Stimulated activated CD8-positive, alpha-beta memory T cell treated with anti-CD3 and anti-CD28 coated beads, Interleukin-2, amount 100 ng/mL, for 1 hour (primary cell): ENCODE measurements around the gene TMUB1.

Experiments used
- DNase-seq, 2 donors: peaks; one replicate each; pipeline ENCODE4 v3.0.0-alpha.2; 2020; ENCODE audit warnings: low read depth in 2 of 2

The TMUB1 gene

DNA sequence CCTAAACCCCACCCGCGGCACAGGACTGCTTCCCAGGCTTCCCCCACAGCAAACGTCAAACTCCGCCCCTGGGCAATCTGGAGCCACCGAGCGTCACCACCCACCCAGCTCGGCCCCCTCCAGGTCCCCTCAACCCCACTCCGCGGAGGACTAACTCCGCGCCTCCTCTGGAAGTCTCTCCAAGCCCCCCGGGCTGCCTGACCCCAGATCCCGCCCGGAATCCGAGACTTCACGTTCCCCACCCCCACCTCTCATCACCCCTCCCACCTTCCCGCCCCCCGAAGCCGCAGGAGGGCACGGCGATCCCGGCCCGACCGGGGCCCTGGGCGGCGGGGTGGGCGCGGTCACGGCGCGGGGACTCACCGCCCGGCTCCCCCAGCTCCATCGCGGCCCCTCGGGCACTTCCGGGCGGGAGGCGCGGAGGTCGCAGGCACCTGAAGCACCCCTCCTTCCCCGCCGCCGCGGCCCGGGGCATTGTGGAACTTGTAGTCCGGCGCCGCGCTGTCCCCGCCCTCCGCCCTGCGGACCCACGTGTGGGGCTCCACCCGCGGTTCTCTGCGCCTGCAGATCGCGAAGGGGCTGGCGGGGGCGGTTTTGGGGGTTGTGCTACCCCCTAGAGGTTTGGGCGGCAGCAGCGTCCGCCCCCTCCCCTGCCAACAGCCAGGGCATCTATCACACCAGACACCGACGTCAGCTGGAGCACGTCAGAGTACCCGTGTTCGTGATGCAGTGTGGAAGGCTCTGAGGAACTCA lies at the start of gene TMUB1:
TMUB1 (minus strand) TSS at position 423 of the 753 bp plus-strand sequence. CDS start 930 bp downstream, outside the sequence.
- peak; percentile 64 to 73 for DNase-seq

DNA sequence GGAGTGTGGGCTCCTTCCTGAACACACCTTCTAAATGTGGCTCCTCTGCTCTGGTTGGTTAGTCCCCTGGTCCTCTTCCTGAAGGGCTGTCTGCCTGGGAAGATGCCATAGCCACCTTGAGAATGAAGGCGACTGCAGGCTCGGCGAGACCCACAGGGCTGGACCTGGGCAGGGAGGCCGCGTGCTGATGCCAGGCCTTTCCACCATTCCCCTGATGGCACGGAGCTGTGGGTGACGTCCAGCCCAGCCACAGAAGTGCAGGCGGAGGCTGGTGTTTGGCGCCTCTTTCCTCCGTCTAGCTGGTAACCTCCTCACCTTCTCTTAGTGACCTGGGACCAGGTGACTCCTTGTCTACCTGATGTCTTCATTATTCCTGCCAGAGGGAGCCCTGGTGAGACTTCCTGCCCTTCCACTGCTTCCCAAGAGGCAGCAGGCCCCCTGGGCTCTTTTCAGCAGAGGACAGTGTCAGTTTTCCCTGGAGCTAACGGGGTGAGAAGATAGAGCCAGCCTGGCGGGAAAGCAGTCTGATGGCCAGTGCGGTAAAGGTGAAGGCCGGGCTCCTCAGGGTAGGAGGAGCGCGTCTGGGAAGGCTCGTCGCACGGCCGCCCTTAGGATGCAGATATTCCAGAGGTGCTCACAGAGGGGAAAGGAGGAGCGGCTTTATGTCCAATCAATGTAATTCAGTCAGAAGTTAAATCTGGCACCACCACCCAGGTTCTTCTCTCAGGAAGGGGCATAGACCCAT lies 49.3 kb upstream of the TMUB1 start:
- DNase-seq: no peak

DNA sequence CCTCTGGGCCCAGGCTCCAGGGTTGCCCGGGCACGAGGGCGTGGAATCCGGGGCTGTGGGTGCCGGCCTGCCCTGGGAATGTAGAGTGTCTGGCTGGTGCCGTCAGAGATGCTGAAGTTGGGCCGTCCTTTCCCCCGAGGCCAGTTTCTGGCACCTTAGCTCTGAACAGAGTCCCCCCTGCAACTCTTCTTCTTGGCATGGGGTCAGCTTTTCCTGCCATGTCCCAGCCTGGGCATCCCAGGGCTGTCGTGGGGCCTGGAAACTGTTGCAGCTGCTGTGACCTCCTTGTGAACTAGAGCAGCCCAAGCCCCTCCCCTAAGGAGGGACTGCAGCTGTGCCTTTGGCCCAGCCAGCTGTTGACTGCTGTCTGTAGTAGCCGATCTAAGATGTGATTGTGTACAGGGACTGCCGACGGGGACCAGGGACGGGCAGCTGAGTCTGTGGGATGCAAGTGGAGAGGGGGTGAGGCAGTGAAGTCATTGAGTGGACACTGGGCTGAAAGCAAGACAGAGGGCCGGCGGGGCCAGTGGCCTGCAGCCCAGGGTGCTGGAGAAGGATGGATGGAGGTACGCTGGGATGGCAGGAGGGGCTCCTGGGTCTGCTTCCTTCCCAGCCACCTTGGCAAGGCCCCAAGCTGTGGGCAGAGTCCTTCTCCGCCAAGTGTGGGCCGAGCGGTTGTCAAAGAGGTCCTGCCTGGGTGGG lies 48.5 kb upstream of the TMUB1 start:
- no peak for DNase-seq

GRCh38 chr7:151131224-151131591 lies 47.9 kb upstream of the TMUB1 start:
- no peak for DNase-seq

DNA sequence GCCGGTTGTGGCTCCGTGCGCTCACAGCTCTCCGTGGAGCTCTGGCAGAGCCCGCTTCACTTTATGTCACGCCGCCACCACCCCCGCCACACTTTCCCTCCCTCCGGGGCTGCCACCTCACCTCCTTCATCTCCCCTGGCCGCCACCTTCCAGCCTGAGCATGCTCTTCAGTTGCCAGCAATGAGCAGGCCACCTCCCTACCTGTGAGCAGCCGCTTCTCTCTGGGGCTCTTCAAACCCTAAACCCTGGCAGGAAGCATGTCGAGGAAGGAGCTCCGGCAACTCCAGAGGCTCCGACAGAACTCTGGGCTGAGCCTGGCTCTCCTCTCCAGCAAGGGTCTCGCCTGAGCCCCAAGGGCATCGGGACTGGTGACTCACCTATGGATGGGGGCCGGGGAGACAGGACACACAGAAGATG lies 47.5 kb upstream of the TMUB1 start:
- no peak for DNase-seq

GRCh38 chr7:151129960-151130591 lies 46.8 kb upstream of the TMUB1 start:
- DNase-seq: no peak

DNA sequence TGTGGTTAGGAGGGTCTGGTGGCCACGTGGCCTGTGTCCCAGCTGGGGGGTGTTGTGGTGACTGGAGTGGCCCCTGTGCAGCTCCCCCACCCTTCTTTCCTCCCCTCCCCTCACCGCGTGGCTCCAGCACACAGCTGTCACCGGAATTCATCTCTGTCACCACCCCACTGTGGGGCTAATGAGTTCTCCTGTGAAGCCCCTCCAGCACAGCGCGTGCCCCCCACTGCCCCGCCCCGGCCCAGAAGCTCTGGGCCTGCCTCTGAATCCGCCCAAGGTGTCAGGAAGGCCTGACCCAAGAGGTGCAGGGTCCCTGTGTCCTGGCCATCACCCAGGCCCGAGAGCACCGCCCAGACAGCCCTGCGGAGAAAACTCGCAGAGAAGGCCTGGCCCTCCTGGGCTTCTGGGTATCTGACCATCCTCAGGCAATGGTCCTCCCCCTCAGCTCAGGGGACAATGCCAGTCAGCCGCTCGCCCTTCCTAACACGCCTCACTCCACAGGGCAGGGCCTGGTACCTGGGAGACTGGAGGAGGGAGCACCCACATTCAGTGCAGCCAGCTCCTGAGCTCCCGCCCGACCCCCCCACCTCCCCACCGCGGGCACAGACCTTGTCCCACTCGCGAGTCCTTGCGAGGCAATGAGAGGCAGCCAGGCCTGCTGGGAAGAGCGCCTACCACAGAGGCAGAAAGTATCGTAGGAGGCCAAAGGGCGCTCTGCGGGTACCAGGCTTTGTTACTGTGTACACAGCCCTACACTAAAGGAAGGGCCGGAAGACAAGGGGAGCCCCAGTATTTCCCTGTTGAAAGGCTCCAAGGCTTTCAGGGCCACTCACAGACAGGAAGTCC lies 46.0 kb upstream of the TMUB1 start:
- DNase-seq: no peak

DNA sequence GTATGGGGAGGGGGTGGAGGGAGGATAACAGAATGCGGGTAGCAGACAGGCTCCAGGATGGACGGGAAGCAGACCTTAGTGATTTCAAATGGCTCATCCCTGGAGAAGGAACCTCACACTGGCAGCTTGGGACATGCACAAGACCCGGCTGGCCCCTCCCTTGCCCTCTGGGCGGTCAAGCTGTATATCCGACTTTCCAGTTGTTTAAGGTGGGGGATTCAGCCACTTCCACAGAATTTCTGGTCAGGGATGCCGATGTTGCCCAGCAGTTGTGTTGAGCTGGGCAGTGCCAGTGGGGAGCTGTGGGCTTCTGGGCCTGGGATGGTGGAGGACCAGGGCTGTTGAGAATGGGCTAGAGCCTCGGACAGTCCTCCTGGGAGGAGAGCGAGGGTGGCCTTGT lies 45.4 kb upstream of the TMUB1 start:
- DNase-seq: no peak

- no peak for DNase-seq
These were observed 44.9 kb upstream of the TMUB1 start for GRCh38 chr7:151128144-151128543.

GRCh38 chr7:151126491-151127137 lies 43.3 kb upstream of the TMUB1 start:
- no peak for DNase-seq

GRCh38 chr7:151125846-151126481 lies 42.7 kb upstream of the TMUB1 start:
- DNase-seq: no peak

- no peak for DNase-seq
These were observed 42.2 kb upstream of the TMUB1 start for GRCh38 chr7:151125470-151125845.

DNA sequence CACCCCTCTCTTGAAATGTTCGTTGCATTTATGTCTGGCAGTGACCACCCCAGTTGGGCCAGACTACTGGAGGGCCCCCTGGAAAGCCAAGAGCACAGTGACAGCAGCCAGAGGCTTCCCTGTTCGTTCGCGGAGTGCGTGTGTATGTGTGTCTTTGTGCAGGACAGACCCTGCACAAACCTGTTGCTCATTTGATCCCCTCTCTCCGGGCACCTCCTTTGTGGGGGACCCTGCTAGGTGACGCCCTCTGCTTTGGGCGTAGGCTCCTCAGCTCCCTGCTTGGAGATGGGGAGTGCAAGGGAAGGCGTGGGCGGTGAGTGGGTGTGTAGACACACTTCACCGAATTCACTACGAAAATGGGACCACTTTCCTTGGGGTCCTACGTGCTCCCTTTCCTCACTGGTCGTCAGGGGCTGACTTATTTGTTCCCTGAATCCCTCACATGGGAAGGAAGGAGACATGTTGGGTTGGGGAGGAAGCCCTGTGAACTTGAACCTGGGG lies 41.7 kb upstream of the TMUB1 start:
- DNase-seq: no peak

GRCh38 chr7:151124481-151124880 lies 41.2 kb upstream of the TMUB1 start:
- no peak for DNase-seq

DNA sequence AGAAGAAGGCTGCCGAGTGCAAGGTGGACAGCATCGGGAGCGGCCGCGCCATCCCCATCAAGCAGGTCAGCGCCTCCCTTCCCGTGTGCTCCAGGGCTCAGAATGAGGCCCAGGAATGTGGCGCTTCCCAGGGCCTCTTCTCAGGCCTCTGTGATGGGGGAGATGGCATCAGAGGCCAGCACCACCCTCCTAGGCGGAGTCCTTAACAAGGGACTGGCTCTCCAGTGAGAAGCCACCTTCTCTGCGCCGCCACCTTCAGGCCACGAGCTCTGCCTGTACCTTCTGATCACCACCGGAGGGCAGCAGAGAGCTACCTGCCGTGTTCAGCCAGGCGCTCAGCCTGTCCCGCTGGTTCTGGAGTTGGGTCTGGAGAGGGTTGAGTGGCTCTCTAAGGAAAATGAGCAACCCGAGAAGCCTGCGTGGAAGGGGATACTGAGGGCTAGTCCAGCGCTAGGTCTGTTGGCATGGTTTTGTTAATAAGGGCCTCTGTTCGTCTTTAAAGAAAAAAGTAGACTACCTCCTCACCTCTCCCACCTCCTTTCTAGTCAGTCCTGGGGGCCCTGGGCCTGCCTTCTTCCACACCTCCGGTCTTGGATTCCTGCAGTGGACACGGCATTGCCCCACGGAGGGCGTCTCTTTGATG lies 40.6 kb upstream of the TMUB1 start:
- peak; percentile 63 to 70 for DNase-seq

DNA sequence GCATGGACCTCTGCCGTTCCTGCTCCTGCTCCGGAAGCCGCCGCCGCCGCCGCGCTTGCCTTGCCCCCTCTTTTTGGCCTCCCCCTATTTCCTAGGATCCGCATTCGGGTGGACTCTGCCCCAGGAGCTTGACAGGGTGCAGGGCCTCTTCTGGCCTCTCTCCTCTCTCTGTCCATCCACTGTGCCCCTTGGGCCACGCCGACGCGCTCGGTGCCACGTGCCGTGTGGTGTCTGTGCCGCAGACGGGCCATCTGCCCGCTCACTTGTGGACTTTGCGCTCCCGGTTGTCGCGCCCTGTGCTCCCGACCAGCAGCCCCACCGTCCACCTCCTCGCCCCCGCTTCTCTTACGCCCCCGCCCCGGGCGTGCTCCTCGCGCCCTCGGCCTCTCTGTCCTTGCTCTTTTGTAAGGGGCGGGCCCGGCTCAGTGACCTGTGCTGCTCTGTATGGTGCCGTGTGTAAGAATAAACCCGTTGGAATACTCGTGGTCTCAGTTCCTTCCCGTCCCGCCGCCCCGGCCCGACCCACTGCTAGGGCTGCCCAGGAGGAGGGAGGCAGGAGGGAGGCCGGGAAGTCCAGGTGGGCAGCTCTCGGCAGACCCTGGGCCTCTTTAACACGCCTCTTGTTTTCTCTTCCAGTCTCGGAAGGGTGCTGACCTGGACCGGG lies 40.0 kb upstream of the TMUB1 start:
- no peak for DNase-seq

DNA sequence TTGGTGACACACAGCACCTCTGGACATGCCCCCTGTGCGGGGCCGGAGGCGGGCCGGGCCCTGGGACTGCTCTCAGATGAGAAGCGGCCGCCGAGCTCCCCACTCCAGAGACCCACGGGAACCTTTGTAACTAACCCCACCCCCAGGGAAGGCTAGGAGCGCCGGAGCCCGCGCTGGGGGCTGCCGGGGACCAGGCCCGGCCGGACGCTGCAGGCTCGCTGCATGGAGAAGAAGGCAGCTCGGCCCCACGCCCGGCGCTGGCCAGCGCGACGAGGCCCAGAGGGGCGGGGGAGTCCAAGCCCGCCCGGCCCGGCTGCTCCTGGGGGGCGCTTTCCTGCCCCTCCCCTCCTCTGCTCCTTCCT lies 39.5 kb upstream of the TMUB1 start:
- no peak for DNase-seq

DNA sequence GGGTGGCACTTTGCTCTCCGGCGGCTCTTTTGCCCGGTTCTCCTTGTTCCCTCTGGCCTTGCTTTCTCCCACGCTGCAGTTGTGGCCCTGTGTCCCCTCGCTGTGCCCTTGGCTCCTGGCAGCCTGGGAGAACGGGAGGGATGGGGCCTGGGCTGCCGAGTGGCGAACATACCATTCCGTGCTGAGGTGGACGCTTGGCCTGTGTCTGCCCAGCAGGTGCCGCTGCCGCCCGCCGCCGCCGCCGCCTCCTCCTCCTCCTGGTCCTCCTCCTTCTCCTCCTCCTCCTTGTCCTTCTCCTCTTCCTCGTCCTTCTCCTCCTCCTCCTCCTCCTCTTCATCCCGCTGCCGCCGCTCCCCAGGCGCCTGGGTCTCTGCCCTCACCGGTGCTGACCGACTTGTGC lies 39.0 kb upstream of the TMUB1 start:
- DNase-seq: no peak
